ENCODE measurements around the gene KYAT1. TPM values are rescaled to one million over a fixed set of nuclear protein-coding genes. Genes with fewer than 3 reads are reported as not detected.

The KYAT1 gene
- total and polyA plus RNA-seq, 2 of the 8 experiments (the other 6 are each of a cell fraction or from before 2014, with no cell fraction given), result 30.4 to 42.2 TPM

GRCh38 chr9:128891321-128892220 is 9.8 kb upstream of the KYAT1 start:
- H3K4me3 ChIP-seq (ENCODE audit: extremely low read depth in 1 of 4, insufficient read depth in 2 of 4, low read depth in 3 of 4, low read length in 4 of 4), result no peak overlapping the region
- H3K9ac ChIP-seq (replicated peaks in 1 of 4; ENCODE audit: extremely low read depth in 1 of 4, low read depth in 3 of 4, low read length in 3 of 4), result no peak overlapping the region
- H3K14ac ChIP-seq (ENCODE audit: insufficient read length), result no peak overlapping the region
- peaks cover 0 to 80% of the 10 kb centered on the region in 2 experiments; a peak in 3 of 4 replicates for H3K79me2 ChIP-seq (ENCODE audit: control insufficient read depth in 1 of 2, insufficient read depth in 2 of 2, low read length in 2 of 2)
- peaks cover 7% of the 10 kb centered on the region for H3K79me1 ChIP-seq (ENCODE audit: low read depth, low read length)
- no peak overlapping the region for H3K4ac ChIP-seq (replicated peaks; ENCODE audit: insufficient read length, low read depth, low read length)
- peaks cover 0 to 15% of the 10 kb centered on the region in 2 experiments for H4K20me1 ChIP-seq (replicated peaks in 1 of 2; ENCODE audit: control insufficient read depth in 1 of 2, insufficient read depth in 2 of 2, low read length in 2 of 2)
- H3K27ac ChIP-seq (ENCODE audit: low read depth, low read length), result no peak overlapping the region
- H2AK5ac ChIP-seq (ENCODE audit: low read depth, low read length), result no peak overlapping the region
- H2BK20ac ChIP-seq (ENCODE audit: low read length), result no peak overlapping the region
- no peak overlapping the region for H4K5ac ChIP-seq (ENCODE audit: insufficient read length, low read depth, low read length)
- no peak overlapping the region for H3K56ac ChIP-seq (replicated peaks; ENCODE audit: insufficient read length, low read depth, low read length)
- peaks cover 2 to 17% (median 9%) of the 10 kb centered on the region in 4 experiments for H3K36me3 ChIP-seq (ENCODE audit: control insufficient read depth in 2 of 4, insufficient read depth in 4 of 4, low read length in 3 of 4)
- 93% methylated on average over 15 of the region's 15 CpGs; no CpG with 5 or more reads in 1 of the 2 experiments for WGBS, 2 experiments (ENCODE audit: extremely low coverage in 1 of 2, insufficient coverage in 1 of 2, insufficient read length in 1 of 2, insufficient replicate concordance in 2 of 2, low coverage in 1 of 2, low lambda C conversion rate in 2 of 2, missing lambda C conversion rate in 1 of 2)
- no peak overlapping the region for H3K18ac ChIP-seq (ENCODE audit: extremely low read depth, low read length)
- no peaks in the 10 kb centered on the region for H3K27me3 ChIP-seq (replicated peaks in 1 of 4; ENCODE audit: control insufficient read depth in 3 of 4, extremely low read depth in 1 of 4, insufficient read depth in 3 of 4, low read length in 3 of 4)
- CTCF ChIA-PET (ENCODE audit: partially characterized antibody), result interaction anchor here (0.6 to 1.6 kb wide), 8 partner anchors 9 to 1862 kb away, joined by 3 to 6 read pairs (median 3); partner anchors contain the start of genes KYAT1 and LRRC8A
- no peaks in the 10 kb centered on the region for H3K23me2 ChIP-seq (ENCODE audit: low read depth, low read length)
- no peak overlapping the region for H4K8ac ChIP-seq (ENCODE audit: extremely low read depth, insufficient read depth, low read length)
- H2BK120ac ChIP-seq (replicated peaks; ENCODE audit: low read depth, low read length), result no peak overlapping the region
- no peak overlapping the region for H2BK15ac ChIP-seq (ENCODE audit: low read length)
- H2AFZ ChIP-seq (ENCODE audit: low read length), result no peak overlapping the region
- no peak overlapping the region for H2BK12ac ChIP-seq (ENCODE audit: low read depth, low read length)
- no peak overlapping the region for H3K4me2 ChIP-seq (ENCODE audit: insufficient read depth in 1 of 2, low read depth in 2 of 2, low read length in 2 of 2)
- H3K4me1 ChIP-seq (replicated peaks in 1 of 4; ENCODE audit: control insufficient read depth in 3 of 4, insufficient read depth in 4 of 4, low read length in 3 of 4), result peaks cover 2 to 32% (median 19%) of the 10 kb centered on the region in 4 experiments
- FAIRE-seq (no peak), DNase-seq (ENCODE audit: low read depth in 1 of 2, low spot score in 2 of 2) (no peak)
- H3K23ac ChIP-seq (ENCODE audit: insufficient read length), result no peak overlapping the region
- H2BK5ac ChIP-seq (ENCODE audit: low read depth, low read length), result 0 out of 2 replicates have a peak overlapping the region, but pooled peaks have one; percentile 60
- no peaks in the 10 kb centered on the region for H3K9me3 ChIP-seq (ENCODE audit: insufficient read depth in 2 of 2, low read depth in 1 of 2, low read length in 1 of 2)
- H4K91ac ChIP-seq (replicated peaks; ENCODE audit: insufficient read length, low read length), result peak overlapping the region; percentile 12
- POLR2A ChIA-PET (ENCODE audit: partially characterized antibody), result interaction anchor here (0.6 to 1.4 kb wide), 7 partner anchors 9 to 430 kb away, joined by 3 to 5 read pairs (median 3); partner anchors contain the start of genes KYAT1, LRRC8A and PKN3
- TF ChIP-seq RAD21 (IDR thresholded peaks at IDR 0.05 in 1 of 2, conservative IDR thresholded peaks at IDR 0.05 in 1 of 2; ENCODE audit: low read depth in 2 of 2, low read length in 2 of 2) (no peak), SP1 (IDR thresholded peaks at IDR 0.05; ENCODE audit: low read depth, low read length) (no peak), SIRT6 (IDR thresholded peaks at IDR 0.05; ENCODE audit: low read length) (no peak), HDAC2 (IDR thresholded peaks at IDR 0.05; ENCODE audit: borderline replicate concordance in 1 of 2, low read depth in 2 of 2, low read length in 2 of 2) (no peak), CHD1 (IDR thresholded peaks at IDR 0.05; ENCODE audit: low read depth, low read length) (no peak), POLR2A (IDR thresholded peaks at IDR 0.05; ENCODE audit: control extremely low read depth in 1 of 2, low read depth in 2 of 2, low read length in 2 of 2) (no peak; a peak in 1 of 3 replicates), BCL11A (IDR thresholded peaks at IDR 0.05; ENCODE audit: low read depth in 2 of 2, low read length in 2 of 2) (no peak), NANOG (IDR thresholded peaks at IDR 0.05; ENCODE audit: insufficient read depth, low read depth, low read length, poor library complexity, severe bottlenecking) (no peak), HDAC6 (IDR thresholded peaks at IDR 0.05; ENCODE audit: low read depth, low read length) (no peak), NRF1 (IDR thresholded peaks at IDR 0.05; ENCODE audit: low read depth, low read length) (no peak), PHF8 (conservative IDR thresholded peaks at IDR 0.05; ENCODE audit: low read depth, low read length) (no peak)

Data from H1 (cell line).